22Rv1 (cell line): ENCODE measurements around the gene ZNF239.
"Not testable (repeated sequence)": the region's sequence is repeated elsewhere in the genome, so short reads cannot be mapped to it uniquely, and the experiment has no call there.

ENCODE experiments used
- H3K27ac ChIP-seq: fragments of 450-650 bp; 2 replicates; pipeline ENCODE4 v1.5.1; 2017
- CTCF ChIP-seq: fragments of 450-650 bp; IDR thresholded peaks from 2 replicates; pipeline ENCODE4 v1.5.1; 2017; ENCODE audit warnings: mild to moderate bottlenecking
- ZFX ChIP-seq: fragments of 450-650 bp; IDR thresholded peaks from 2 replicates; pipeline ENCODE4 v1.6.1; 2017; ENCODE audit warnings: antibody characterized with exemption, borderline replicate concordance

ZNF239 gene

GRCh38 chr10:43606323-43607198, 32.1 kb upstream of the ZNF239 start, which contains the start of gene ZNF485:
TSS of gene ZNF485 (plus strand) at chr10:43606438. CDS start at chr10:43607051, 613 bp downstream.
- TF ChIP-seq CTCF: no peak
- TF ChIP-seq ZFX: no peak
- H3K27ac ChIP-seq: peak within 1 kb of the TSS; percentile 60

GRCh38 chr10:43605850-43606322, 31.5 kb upstream of the ZNF239 start:
- TF ChIP-seq CTCF (peak; percentile 8; the same call in 1 of the 2 replicates), ZFX (no peak)
- peak overlapping the region; percentile 60 for H3K27ac ChIP-seq

GRCh38 chr10:43601576-43601975, 27.2 kb upstream of the ZNF239 start:
- not testable (repeated sequence) for H3K27ac ChIP-seq

GRCh38 chr10:43599333-43599732, 24.9 kb upstream of the ZNF239 start:
- TF ChIP-seq CTCF (no peak), ZFX (no peak)

GRCh38 chr10:43598446-43598845, 24.0 kb upstream of the ZNF239 start:
- no peak for TF ChIP-seq ZFX
- no peak for TF ChIP-seq CTCF
- H3K27ac ChIP-seq: no peak overlapping the region

More at GRCh38 chr10:43599333-43599732, 24.9 kb upstream of the ZNF239 start:
- no peak overlapping the region for H3K27ac ChIP-seq

GRCh38 chr10:43596546-43596945, 22.1 kb upstream of the ZNF239 start:
- TF ChIP-seq ZFX (no peak), CTCF (no peak)
- no peak overlapping the region for H3K27ac ChIP-seq

- no peak overlapping the region for H3K27ac ChIP-seq
Measured at GRCh38 chr10:43595739-43596298, 21.4 kb upstream of the ZNF239 start.

More at GRCh38 chr10:43595739-43596298, 21.4 kb upstream of the ZNF239 start:
- TF ChIP-seq ZFX (no peak), CTCF (no peak)
